Pulmonary artery endothelial cell (primary cell): ENCODE measurements around the gene STAG1. TPM values are rescaled to one million over a fixed set of nuclear protein-coding genes. Genes with fewer than 3 reads are reported as not detected.
"Not testable (repeated sequence)": the region's sequence is repeated elsewhere in the genome, so short reads cannot be mapped to it uniquely, and the experiment has no call there.

Experiments used
- DNase-seq: peaks from one replicate; pipeline ENCODE4 v3.0.0-alpha.2; 2011; ENCODE audit warnings: low read depth, low spot score
- total RNA-seq: library from RNA; depleted of rRNA; stranded (reverse); fragments of >200 nt; gene quantifications from 2 replicates; pipeline ENCODE4 v1.2.3, GENCODE V29; 2014

Gene STAG1
- total RNA-seq, 1 donor from 2014 or later: 32.9 TPM

DNA sequence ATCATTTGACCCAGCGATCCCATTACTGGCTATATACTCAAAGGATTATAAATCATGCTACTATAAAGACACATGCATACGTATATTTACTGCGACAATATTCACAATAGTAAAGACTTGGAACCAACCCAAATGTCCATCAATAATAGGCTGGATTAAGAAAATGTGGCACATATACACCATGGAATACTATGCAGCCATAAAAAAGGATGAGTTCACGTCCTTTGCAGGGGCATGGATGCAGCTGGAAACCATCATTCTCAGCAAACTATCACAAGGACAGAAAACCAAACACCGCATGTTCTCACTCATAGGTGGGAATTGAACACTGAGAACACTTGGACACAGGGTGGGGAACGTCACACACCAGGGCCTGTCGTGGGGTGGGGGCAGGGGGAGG, 237.6 kb downstream of the STAG1 start:
- not testable (repeated sequence) for DNase-seq

DNA sequence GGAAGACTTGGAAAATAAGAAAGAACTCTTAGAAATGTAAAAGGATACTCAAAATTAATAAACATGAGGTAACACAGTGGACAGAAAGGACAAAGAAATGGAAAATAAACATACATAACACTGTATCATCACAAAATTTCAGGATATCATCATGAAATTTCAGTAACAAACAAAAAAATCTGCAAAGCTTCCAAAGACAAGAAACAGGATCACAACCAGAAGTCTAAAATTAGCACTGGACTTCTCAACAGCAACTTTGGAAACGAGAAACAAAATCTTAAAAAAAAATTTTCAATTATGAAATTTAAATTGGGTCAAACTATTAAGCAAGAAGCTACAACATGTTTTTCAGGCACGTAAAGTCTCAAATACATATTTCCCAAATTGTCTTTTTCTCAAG, 238.8 kb downstream of the STAG1 start:
- no peak for DNase-seq

DNA sequence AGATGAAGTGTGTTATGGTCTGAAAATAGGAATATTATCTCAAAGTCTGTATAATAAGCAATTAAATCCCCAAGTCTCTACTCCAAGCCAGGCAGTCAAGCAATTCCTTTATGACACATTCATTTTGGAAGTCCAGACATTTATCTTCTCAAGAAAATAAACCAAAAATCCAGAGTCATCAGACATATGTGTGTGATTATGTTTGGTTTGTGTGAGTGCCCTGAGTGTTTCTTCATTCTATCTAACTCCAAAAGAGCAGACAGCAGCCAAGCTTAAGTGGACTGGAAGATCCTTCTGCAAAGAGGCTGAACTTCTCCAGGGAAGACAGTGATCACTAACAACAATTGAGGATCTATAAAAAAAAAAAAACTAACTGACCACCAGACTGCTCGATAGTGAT, 239.8 kb downstream of the STAG1 start:
- no peak for DNase-seq

DNA sequence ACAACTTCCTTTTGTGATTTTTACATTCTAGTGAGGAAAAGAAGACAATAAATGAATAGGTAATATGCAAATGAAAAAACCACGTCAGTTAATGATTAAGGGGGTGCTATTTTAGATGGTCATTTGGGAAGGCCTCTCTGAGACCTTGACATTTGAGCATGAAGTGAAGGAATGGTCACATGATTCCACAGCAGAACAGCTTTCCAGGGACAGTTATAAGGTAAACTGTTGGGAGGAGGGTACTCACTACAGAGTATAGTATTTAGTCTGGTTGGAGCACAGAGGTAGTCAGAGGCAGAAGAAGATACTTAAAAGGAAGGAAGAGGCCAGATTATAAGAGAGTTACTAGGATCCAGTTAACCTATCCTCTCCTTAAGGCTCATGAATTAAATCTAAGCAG, 246.5 kb downstream of the STAG1 start:
- no peak for DNase-seq

- no peak for DNase-seq
Observed at GRCh38 chr3:136503056-136503455, 249.1 kb downstream of the STAG1 start.

DNA sequence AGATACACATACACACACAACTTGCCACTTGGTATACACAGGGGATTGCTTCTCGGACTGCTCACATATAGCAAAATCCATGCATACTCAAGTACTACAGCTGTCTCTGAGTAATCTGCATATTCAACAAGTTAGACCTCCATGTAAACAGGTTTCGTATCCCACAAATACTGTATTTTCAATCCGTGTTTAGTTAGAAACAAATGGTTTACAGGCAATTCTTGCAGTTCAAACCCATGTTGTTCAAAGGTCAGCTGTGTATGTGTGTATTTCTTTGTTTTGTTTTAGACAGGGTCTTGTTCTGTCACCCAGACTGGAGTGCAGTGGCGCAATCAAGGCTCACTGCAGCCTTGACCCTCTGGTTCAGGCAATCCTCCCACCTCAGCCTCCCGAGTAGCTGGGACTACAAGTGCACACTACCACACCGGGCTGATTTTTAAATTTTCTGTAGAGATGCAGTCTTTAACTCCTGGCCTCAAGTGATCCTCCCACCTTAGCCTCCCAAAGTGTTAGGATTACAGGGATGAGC, 253.2 kb downstream of the STAG1 start:
- DNase-seq: no peak

DNA sequence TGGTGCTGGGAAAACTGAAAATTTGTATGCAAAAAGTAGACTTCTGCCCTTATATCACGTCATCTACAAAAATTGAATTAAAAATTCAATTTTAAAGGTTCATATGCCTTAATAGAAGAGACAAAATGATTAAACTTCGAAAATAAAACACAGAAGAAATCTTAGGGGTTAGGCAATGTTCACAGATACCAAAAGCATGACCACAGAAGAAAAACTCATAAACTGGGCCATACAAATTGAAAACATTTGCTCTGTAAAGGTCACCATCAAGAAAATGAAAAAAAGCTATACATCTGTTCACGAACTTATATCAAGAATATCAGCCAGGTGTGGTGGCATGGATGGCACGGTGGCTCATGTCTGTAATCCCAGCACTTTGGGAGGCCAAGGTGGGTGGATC, 257.0 kb downstream of the STAG1 start:
- DNase-seq: no peak

DNA sequence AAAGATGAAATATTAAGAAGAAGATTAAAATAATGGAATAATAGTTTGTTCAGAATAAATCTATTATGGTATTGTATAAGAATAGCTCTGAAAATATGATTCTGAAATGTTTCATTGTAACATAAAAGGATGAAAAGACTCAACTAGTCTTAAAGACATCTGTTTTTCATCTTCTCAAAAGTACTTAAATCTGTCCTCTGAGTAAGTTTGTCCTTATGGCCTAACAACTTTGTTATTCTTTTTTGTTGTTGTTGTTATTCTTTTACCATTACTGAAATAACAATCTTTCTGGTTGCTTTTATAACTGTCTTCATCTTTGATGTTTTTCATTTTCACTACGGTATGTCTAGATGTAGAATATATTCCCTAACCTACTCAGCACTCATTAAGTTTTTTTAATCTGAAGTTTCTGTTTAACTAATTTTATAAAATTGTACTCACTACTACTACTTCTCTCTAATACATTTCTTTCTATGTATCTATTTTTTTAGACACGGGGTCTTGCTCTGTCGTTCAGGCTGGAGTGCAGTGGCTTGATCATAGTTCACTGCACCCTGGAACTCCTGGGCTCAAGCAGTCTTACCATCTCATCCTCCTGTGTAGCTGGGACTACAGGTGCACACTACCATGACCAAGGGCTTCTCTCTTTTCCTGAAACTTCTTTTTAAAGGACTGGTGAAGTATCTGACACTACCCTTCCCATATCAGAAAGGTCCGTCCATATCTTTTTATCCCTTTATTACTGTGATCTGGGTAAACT, 261.4 kb downstream of the STAG1 start:
- no peak for DNase-seq

DNA sequence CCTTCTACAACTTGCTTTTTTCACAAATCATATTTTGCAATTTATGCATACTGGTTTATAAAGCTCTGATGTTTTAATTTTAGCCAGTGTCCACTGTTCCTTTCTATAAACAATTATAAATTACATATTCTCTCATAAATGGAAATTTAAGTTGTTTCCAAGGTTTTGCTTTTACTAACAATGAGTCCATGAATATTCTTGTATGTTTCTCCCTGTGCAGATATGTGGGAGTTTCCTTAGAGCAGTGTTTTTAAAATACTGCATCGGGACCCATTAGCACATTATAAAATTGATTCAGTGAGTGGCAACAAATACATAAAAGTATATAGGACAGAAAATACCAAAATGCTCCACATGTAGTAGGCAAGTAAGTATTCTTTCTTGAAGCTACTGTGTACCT, 266.4 kb downstream of the STAG1 start:
- no peak for DNase-seq

GRCh38 chr3:136476280-136476679, 275.9 kb downstream of the STAG1 start:
- DNase-seq: no peak

DNA sequence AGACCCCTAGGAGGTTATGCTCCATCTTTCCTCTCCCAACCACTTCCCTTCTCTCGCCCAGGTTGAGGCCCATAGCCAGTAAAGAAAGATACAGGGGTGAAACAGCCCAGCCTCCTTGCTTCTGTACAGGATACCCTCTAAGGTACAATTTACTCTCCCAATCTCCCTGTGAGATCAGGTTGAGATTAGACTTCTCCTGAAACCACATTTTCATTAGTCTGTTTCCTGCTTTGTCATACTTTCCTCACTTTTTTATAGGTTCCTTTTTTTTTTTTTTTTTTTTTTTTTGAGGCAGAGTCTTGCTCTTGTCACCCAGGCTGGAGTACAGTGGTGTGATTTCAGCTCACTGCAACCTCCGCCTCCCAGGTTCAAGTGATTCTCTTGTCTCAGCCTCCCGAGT, 277.3 kb downstream of the STAG1 start:
- DNase-seq: not testable (repeated sequence)

DNA sequence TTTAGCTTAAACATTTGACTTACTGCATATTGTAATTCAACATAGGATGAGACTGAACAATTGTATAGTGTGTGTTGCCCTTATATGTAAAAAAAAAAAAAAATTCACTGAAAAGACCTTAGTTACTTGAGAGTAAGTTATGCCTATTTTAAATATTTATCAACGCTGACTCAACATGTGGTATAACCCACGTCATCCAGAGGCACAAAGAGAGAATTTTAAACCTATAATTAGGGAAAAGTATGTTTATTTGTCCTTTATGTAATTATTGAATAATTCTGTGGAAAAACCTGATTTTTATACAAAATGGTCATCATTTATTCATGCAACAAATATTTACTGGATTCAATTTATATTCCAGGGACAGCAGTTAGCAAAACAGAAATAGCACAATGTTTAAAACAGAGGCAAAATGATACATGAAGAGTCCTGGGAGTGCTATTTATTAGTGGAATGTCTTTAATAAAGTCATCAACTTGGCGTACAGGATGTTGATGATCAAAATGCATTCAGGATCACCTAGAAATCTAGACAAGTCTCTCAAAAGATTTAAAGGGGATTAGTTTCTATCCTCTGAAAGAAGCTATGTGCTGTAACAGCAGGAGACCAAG, 278.4 kb downstream of the STAG1 start:
- no peak for DNase-seq

DNA sequence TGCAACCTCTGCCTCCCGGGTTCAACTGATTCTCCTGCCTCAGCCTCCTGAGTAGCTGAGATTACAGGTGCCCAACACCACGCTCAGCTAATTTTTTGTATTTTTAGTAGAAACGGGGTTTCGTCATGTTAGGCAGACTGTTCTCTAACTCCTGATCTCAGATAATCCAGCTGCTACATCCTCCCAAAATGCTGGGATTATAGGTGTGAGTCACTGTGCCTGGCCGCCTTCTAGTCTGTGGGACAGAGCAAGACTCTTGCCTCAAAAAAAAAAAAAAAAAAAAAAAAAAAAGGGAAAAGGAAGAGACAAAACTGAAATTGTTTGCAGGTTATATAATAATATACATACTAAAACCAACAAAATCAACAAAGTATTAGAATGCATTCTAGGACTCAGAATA, 286.9 kb downstream of the STAG1 start:
- no peak for DNase-seq

GRCh38 chr3:136464502-136464901, 287.7 kb downstream of the STAG1 start:
- no peak for DNase-seq

- no peak for DNase-seq
Observed at GRCh38 chr3:136463170-136463569, 289.0 kb downstream of the STAG1 start.

- no peak for DNase-seq
Observed at GRCh38 chr3:136457793-136458192, 294.4 kb downstream of the STAG1 start.

- no peak for DNase-seq
Observed at GRCh38 chr3:136456196-136456595, 296.0 kb downstream of the STAG1 start.

GRCh38 chr3:136444581-136444980, 307.6 kb downstream of the STAG1 start:
- DNase-seq: no peak

DNA sequence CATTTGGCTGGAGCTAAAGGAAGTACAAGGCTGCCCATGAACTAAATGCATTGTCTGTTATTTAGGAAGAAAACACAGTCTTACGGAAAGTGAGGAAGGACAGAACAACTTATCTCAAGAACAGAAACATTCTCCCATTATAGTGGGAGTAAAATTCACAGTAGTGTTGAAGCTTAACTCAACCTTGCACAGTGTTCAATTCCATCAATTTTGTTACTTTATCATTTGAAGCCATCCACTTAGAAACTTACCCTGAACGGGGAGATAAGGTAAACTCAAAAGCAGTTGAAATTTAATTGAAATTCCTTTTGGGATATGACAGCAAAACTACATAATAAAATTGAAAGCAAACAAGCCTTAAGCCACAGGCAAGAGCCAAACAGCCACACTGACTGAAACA, 315.1 kb downstream of the STAG1 start:
- no peak for DNase-seq

DNA sequence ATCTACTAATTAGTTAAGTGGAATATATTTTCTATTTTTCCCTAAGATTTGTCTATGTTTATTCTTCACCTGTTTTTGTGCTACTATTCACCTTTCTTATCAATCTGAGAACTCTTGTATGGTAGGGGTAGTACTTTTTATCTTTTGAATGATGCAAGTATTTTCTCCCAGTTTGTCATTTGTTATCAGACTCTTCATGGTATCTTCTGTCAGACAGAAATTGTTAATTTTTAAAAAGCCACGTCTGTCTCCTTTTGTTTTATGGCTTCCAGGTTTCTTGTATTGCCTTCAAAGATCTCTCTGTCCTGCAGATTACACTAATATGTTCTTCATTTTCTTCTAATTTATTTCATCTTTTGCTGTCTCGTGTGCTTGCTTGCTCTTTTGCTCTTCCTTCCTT, 317.7 kb downstream of the STAG1 start:
- DNase-seq: no peak

DNA sequence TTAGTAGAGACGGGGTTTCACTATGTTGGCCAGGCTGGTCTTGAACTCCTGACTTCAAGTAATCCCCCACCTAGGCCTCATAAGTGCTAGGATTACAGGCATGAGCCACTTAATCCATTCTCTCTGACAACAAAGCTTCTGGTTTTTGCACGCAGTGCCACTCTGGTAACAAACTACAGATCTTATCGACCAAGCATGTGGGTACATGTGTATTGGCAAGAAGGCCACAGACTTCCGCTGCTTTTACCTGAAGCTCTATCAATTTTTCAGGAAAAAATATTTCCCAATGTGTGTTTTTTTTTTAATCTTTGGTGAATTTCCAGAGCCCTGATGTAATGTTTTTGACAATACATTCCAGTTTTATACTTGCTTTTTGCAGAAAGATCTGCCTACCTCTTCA, 319.5 kb downstream of the STAG1 start:
- DNase-seq: no peak

DNA sequence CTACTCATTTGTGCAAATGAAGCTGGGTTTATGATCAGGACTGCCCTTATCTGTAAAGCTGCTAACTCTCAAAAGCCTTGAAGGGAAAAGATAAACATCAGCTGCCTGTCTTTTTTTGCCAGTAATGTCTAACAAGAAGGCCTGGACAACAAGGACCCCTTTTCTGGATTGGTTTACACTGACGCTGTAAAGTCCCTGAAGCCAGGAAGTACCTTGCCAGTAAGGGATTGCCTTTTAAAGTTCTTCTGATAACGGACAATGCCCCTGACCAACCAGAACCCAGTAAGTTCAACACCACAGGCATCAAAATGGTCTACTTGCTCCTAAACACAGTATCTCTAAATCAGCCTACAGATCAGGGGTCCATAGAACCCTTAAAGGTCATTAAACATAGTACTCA, 324.0 kb downstream of the STAG1 start:
- no peak for DNase-seq

- no peak for DNase-seq
Observed at GRCh38 chr3:136427236-136427635, 324.9 kb downstream of the STAG1 start.
